GM12865 (cell line): ENCODE results near the gene FBXW12.

Source experiments
- DNase-seq: peaks from one replicate; pipeline ENCODE4 v3.0.0; 2010; ENCODE audit warnings: low read depth
- H3K4me3 ChIP-seq: 2 replicates; pipeline ENCODE4 v1.5.1; 2011; ENCODE audit warnings: mild to moderate bottlenecking, low read depth, low read length, control low read depth
- CTCF ChIP-seq: IDR thresholded peaks from 2 replicates; pipeline ENCODE4 v1.5.1; 2011; ENCODE audit warnings: low read length, control low read depth, low read depth, inconsistent platforms; ENCODE audit not compliant: insufficient read depth; ENCODE audit errors: missing control alignments

FBXW12 gene

GRCh38 chr3:48364840-48365239, 7.2 kb upstream of the FBXW12 start:
- DNase-seq = no peak
- no peak for TF ChIP-seq CTCF

DNA sequence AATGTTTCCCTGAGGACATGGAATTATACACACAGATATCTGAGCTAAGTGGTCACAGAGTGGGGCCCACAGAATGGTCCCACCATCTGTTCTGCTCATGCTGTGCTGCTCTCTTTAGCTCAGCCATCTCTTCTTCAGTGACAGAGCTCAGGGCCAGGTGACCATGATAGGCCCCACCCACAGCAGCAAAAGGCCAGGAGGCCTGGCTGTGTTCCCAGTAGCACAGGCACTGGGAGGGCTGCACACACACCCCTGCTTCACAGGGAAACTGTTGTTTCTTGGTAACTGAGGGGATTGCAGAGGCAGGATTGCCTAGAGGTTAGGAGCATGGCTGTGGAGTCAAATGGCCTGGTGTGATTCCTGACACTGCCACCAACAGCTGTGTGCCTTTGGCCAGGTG, 4.8 kb upstream of the FBXW12 start:
- DNase-seq = no peak
- H3K4me3 ChIP-seq = no peak overlapping the region
- no peak for TF ChIP-seq CTCF

More at GRCh38 chr3:48364840-48365239, 7.2 kb upstream of the FBXW12 start:
- H3K4me3 ChIP-seq = no peak overlapping the region

DNA sequence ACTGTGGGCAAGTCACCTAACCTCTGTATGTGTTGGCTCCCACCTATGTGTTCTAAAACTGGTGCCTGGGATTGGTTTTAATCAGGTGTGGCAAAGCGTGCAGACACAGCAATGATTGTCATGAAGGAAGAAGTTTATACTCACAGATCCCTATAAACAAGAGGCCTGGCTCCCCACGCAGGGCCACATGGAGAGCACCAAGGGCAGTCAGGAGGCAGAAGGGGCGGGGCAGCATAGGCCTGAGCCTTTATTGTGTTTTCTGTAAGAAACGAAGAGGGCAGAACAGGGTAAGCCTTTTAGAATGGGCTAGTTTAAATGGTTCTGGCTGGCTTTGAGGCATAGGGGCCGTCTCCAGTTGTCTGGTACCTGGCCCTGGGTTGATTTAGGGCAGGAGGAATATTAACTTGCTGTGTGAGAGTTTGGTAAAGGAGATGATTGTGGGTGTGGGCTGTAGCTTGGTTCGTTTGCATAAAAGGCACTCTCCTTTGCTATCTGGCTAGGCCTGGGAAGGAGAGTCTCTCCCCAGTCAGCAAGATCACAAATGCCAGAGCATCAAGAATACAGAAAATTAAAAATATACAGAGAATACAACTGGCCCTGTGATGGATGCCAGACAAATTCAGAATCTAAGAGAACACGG, 2.2 kb upstream of the FBXW12 start:
- no peak overlapping the region for H3K4me3 ChIP-seq
- no peak for DNase-seq
- no peak for TF ChIP-seq CTCF

DNA sequence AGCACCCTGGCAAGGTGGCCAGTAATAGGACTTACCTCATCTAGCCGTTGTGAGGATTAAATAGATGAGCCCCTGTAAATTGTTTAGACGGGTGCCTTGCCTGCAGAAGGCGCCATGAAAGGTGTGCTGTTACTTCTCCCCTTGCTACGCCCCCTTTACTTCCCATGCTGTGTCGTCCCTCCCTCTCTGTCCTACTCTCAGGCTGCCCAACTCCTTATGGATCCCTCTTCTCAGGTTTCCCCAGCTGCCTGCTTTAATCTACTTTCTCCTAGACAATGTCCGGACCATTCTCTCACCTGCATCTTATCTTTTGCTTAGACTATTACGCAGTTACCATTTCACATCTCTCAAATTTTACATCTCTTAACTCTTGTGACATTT, 1.7 kb upstream of the FBXW12 start:
- no peak overlapping the region for H3K4me3 ChIP-seq
- DNase-seq = no peak

GRCh38 chr3:48372377-48372770, 355 bp downstream of the FBXW12 start:
- TF ChIP-seq CTCF = no peak
- no peak for DNase-seq

More for the DNA sequence above, 1.7 kb upstream of the FBXW12 start:
- no peak for TF ChIP-seq CTCF

GRCh38 chr3:48372862-48373435, 930 bp downstream of the FBXW12 start:
- DNase-seq = no peak

More at GRCh38 chr3:48372377-48372770, 355 bp downstream of the FBXW12 start:
- H3K4me3 ChIP-seq = no peak overlapping the region

More at GRCh38 chr3:48372862-48373435, 930 bp downstream of the FBXW12 start:
- no peak overlapping the region for H3K4me3 ChIP-seq
- TF ChIP-seq CTCF = no peak
